HCT116 (cell line): ENCODE measurements around the gene FAT2. TPM values are rescaled to one million over a fixed set of nuclear protein-coding genes. Genes with fewer than 3 reads are reported as not detected.

Experiments used
- ATAC-seq: fragments of 200-7000 bp; cut with Tn5 transposase; 2 replicates; pipeline ENCODE4 v1.9.1; 2020; ENCODE audit warnings: mild to moderate bottlenecking, moderate library complexity
- BruUV-seq: library from RNA; stranded (reverse); fragments of 400-500 nt; replicated peaks from 2 replicates; lab custom pipeline; 2021; lab: Mats Ljungman, UMichigan
- CTCF ChIA-PET: fragments of 300-600 bp; sonication (Branson Sonifier 250); formaldehyde crosslinking; loops from one replicate; lab custom pipeline; 2021; ENCODE audit warnings: antibody characterized with exemption; lab: Charles Lee
- POLR2A ChIA-PET: fragments of 300-600, 350-600 bp; sonication (Branson Sonifier 250); formaldehyde crosslinking; loops from one replicate; lab custom pipeline; 2021; ENCODE audit warnings: antibody characterized with exemption; lab: Charles Lee
- RAD21 ChIA-PET, 2 experiments: fragments of 300-600 bp; sonication (Branson Sonifier 250); formaldehyde crosslinking; loops; one replicate each; lab custom pipeline; 2023; ENCODE audit warnings: low total read pairs in 2 of 2; ENCODE audit not compliant: uncharacterized antibody in 2 of 2, unreplicated experiment in 2 of 2, low non-redundant PET in 1 of 2; lab: Charles Lee
- DNase-seq: peaks from one replicate; pipeline ENCODE4 v3.0.0-alpha.2; 2010; ENCODE audit warnings: low read depth, low spot score
- H2AFZ ChIP-seq: fragments of 200-600 bp; shearing (Covaris generic), sonication (generic); 2 replicates; pipeline ENCODE4 v1.6.1; 2017; ENCODE audit warnings: low read depth, mixed run types, mixed read lengths, antibody characterized with exemption, low read length; ENCODE audit not compliant: poor library complexity, severe bottlenecking
- H3K27ac ChIP-seq: 2 replicates; pipeline ENCODE4 v1.5.1; 2012; ENCODE audit warnings: low read depth, low read length
- H3K27me3 ChIP-seq: fragments of 200-600 bp; sonication (generic); 2 replicates; pipeline ENCODE4 v1.6.1; 2016; ENCODE audit warnings: mixed run types, low read length, mixed read lengths; ENCODE audit not compliant: insufficient read depth
- H3K36me3 ChIP-seq, 2 experiments: fragments of 200-500 bp in 1 of 2; fragments of 200-600 bp in 1 of 2; sonication (Bioruptor generic) in 1 of 2; sonication (generic) in 1 of 2; 2 replicates each; pipeline versions ENCODE4 v1.5.1 to v1.6.1; 2014 to 2016; ENCODE audit warnings: low read length in 2 of 2, inconsistent platforms in 1 of 2, mixed read lengths in 1 of 2, mixed run types in 1 of 2; ENCODE audit not compliant: insufficient read depth in 2 of 2, control insufficient read depth in 1 of 2
- H3K4me1 ChIP-seq, 2 experiments: fragments of 200-600 bp in 1 of 2; sonication (generic) in 1 of 2; 2 replicates each; pipeline versions ENCODE4 v1.5.1 to v1.6.1; 2012 to 2017; ENCODE audit warnings: low read length in 2 of 2, inconsistent platforms in 1 of 2, mild to moderate bottlenecking in 1 of 2, mixed read lengths in 1 of 2, mixed run types in 1 of 2, moderate library complexity in 1 of 2; ENCODE audit not compliant: insufficient read depth in 2 of 2, control insufficient read depth in 1 of 2
- H3K4me2 ChIP-seq: fragments of 200-600 bp; sonication (generic); 2 replicates; pipeline ENCODE4 v1.6.1; 2017; ENCODE audit warnings: mixed run types, low read length, mixed read lengths
- H3K4me3 ChIP-seq, 2 experiments: fragments of 200-600 bp in 1 of 2; sonication (generic) in 1 of 2; replicated peaks in 1 of 2; 2 replicates each; pipeline ENCODE4 v1.5.1; 2011 to 2016; ENCODE audit warnings: low read length in 2 of 2, control low read depth in 1 of 2, low read depth in 1 of 2, mild to moderate bottlenecking in 1 of 2, mixed read lengths in 1 of 2, mixed run types in 1 of 2
- H3K79me2 ChIP-seq: fragments of 200-600 bp; sonication (generic); 2 replicates; pipeline ENCODE4 v1.6.1; 2017; ENCODE audit warnings: mild to moderate bottlenecking, mixed run types, low read length, moderate library complexity, mixed read lengths; ENCODE audit not compliant: insufficient read depth
- H3K9ac ChIP-seq: fragments of 200-600 bp; sonication (generic); 2 replicates; pipeline ENCODE4 v1.6.1; 2016; ENCODE audit warnings: low read length, mixed read lengths
- H3K9me2 ChIP-seq: fragments of 200-600 bp; sonication (generic), shearing (Covaris generic); 2 replicates; pipeline ENCODE4 v1.6.1; 2017; ENCODE audit warnings: mixed run types, mild to moderate bottlenecking, moderate library complexity; ENCODE audit not compliant: insufficient read depth
- H3K9me3 ChIP-seq, 2 experiments: fragments of 200-500 bp in 1 of 2; fragments of 200-600 bp in 1 of 2; sonication (Bioruptor generic) in 1 of 2; sonication (generic) in 1 of 2; 2 replicates each; pipeline ENCODE4 v1.6.1; 2014 to 2017; ENCODE audit warnings: low read length in 2 of 2, mixed read lengths in 2 of 2, inconsistent platforms in 1 of 2, low read depth in 1 of 2, mild to moderate bottlenecking in 1 of 2, mixed run types in 1 of 2, moderate library complexity in 1 of 2; ENCODE audit not compliant: control insufficient read depth in 1 of 2, insufficient read depth in 1 of 2
- H4K20me1 ChIP-seq: fragments of 200-600 bp; sonication (generic), shearing (Covaris generic); 2 replicates; pipeline ENCODE4 v1.6.1; 2017; ENCODE audit warnings: mixed run types, mild to moderate bottlenecking, moderate library complexity; ENCODE audit not compliant: insufficient read depth
- ATF3 ChIP-seq: IDR thresholded peaks from 2 replicates; pipeline ENCODE4 v1.6.1; 2012
- CTCF ChIP-seq, 3 experiments: fragments of 200-600 bp in 1 of 3; sonication (generic) in 1 of 3; IDR thresholded peaks in 2 of 3; conservative IDR thresholded peaks in 1 of 3; 2 replicates each; pipeline ENCODE4 v1.5.1; 2012 to 2017; ENCODE audit warnings: low read depth in 2 of 3, low read length in 2 of 3, antibody characterized with exemption in 1 of 3, borderline replicate concordance in 1 of 3, control low read depth in 1 of 3, mild to moderate bottlenecking in 1 of 3, mixed read lengths in 1 of 3, mixed run types in 1 of 3, moderate library complexity in 1 of 3; ENCODE audit not compliant: insufficient read depth in 1 of 3
- ELF1 ChIP-seq: IDR thresholded peaks from 2 replicates; pipeline ENCODE4 v1.6.1; 2012; ENCODE audit warnings: low read depth, borderline replicate concordance
- EZH2 ChIP-seq: fragments of 200-600 bp; sonication (generic); IDR thresholded peaks from 2 replicates; pipeline ENCODE4 v1.6.1; 2017; ENCODE audit warnings: antibody characterized with exemption, mixed run types
- EZH2phosphoT487 ChIP-seq: fragments of 200-600 bp; IDR thresholded peaks from 2 replicates; pipeline ENCODE4 v1.6.1; 2018; ENCODE audit warnings: antibody characterized with exemption, borderline replicate concordance
- JUND ChIP-seq: IDR thresholded peaks from 2 replicates; pipeline ENCODE4 v1.6.1; 2012
- MAX ChIP-seq: IDR thresholded peaks from 2 replicates; pipeline ENCODE4 v1.6.1; 2012
- REST ChIP-seq: IDR thresholded peaks from 2 replicates; pipeline ENCODE4 v1.6.1; 2012; ENCODE audit warnings: low read depth
- SIN3A ChIP-seq: IDR thresholded peaks from 2 replicates; pipeline ENCODE4 v1.6.1; 2012; ENCODE audit warnings: low read depth
- SP1 ChIP-seq: IDR thresholded peaks from 2 replicates; pipeline ENCODE4 v1.6.1; 2012; ENCODE audit warnings: low read depth
- SRF ChIP-seq: IDR thresholded peaks from 2 replicates; pipeline ENCODE4 v1.6.1; 2012; ENCODE audit warnings: low read depth
- intact Hi-C: fragments of 100-400 bp; cut with micrococcal nuclease; formaldehyde crosslinking; loops from 2 replicates; pipeline ENCODE4 v1.10.0; 2022
- total RNA-seq: library from RNA; stranded (reverse); gene quantifications from one replicate; pipeline ENCODE4 v1.2.1, GENCODE V29; 2021; ENCODE audit not compliant: unreplicated experiment

Gene FAT2
- total RNA-seq, 1 experiment from 2014 or later: 0.05 TPM

GRCh38 chr5:151633892-151634291 is 42.8 kb upstream of the FAT2 start:
- no peaks in the 10 kb centered on the region for H3K9me2 ChIP-seq

More at GRCh38 chr5:151633892-151634291, 42.8 kb upstream of the FAT2 start:
- ChIA-PET CTCF (interaction anchor here (2.0 kb wide), 1 partner anchor 18 kb away, joined by 5 read pairs; no protein-coding TSS in a partner anchor), POLR2A (no interaction called here), RAD21 (no interaction called here)
- H3K79me2 ChIP-seq: no peaks in the 10 kb centered on the region
- peaks cover 14% of the 10 kb centered on the region; the same call in 1 of the 2 replicates for H3K27me3 ChIP-seq
- H3K9ac ChIP-seq: no peak overlapping the region
- H3K27ac ChIP-seq: no peak overlapping the region
- BruUV-seq: no TSS peak
- intact Hi-C loops: no loop called here
- TF ChIP-seq ATF3: no peak
- TF ChIP-seq SRF: no peak
- TF ChIP-seq JUND: no peak
- TF ChIP-seq CTCF (IDR thresholded peaks at IDR 0.05 in 2 of 3, conservative IDR thresholded peaks at IDR 0.05 in 1 of 3; ENCODE audit: borderline replicate concordance in 1 of 3, insufficient read depth in 1 of 3, low read depth in 2 of 3, low read length in 2 of 3): no peak
- no peak for TF ChIP-seq EZH2
- no peak for TF ChIP-seq ELF1
- no peak for TF ChIP-seq EZH2phosphoT487
- no peak for TF ChIP-seq MAX
- no peak for TF ChIP-seq SP1
- no peak for TF ChIP-seq SIN3A
- no peak for TF ChIP-seq REST
- H4K20me1 ChIP-seq: no peaks in the 10 kb centered on the region
- no peaks in the 10 kb centered on the region for H3K9me3 ChIP-seq
- no peaks in the 10 kb centered on the region for H3K36me3 ChIP-seq
- H3K4me3 ChIP-seq: no peak overlapping the region
- H3K4me1 ChIP-seq: peaks cover 2 to 6% of the 10 kb centered on the region in 2 experiments; a peak in 2 of 4 replicates
- ATAC-seq: no peak
- H3K4me2 ChIP-seq: no peak overlapping the region
- no peak overlapping the region for H2AFZ ChIP-seq
- DNase-seq: no peak
